HG02798 (cell line): ENCODE measurements around the gene SOX6.

ENCODE experiments used
- ATAC-seq: cut with Tn5 transposase; IDR thresholded peaks from one replicate; pipeline ENCODE4 v1.9.1; 2021; ENCODE audit warnings: mild to moderate bottlenecking; ENCODE audit not compliant: unreplicated experiment, poor library complexity

SOX6 gene

DNA sequence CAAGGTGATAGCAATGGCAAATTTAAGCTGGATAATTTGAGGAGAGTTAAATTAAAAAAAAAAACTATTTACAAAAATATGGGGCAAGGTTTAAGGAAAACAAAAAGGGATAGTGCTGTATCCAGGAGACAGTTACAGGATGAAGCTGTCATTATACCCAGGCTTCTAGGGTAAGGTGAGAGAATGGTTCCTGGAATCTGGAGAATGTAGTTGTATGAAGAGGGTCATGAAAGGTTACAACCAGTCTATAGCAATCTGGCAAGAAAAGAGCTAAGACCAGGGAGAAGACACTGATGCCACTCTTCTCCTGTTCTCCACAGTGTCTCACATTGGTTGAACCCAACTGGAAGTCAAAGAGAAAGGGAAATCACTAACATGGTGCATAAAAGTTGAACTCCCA, 144.9 kb downstream of the SOX6 start:
- no peak for ATAC-seq

DNA sequence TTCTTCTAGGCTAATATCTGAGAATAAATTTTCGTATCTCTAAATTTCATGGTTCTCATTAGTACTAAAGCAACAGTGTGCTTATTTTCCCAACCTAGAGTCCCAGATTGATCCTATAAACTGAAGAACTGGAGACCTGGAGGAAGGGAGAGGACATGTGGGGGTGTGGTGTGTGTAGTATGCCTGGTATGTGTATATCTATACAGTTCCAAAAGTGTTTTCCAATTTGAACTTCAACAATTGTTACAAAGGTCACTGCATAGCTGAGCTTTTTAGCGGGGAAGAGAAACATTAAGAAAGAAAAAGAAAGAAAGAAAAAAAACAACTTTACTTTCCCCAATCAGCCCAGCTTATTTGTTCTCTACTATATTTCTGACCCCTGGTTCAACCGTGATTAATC, 152.1 kb downstream of the SOX6 start:
- ATAC-seq, result no peak

DNA sequence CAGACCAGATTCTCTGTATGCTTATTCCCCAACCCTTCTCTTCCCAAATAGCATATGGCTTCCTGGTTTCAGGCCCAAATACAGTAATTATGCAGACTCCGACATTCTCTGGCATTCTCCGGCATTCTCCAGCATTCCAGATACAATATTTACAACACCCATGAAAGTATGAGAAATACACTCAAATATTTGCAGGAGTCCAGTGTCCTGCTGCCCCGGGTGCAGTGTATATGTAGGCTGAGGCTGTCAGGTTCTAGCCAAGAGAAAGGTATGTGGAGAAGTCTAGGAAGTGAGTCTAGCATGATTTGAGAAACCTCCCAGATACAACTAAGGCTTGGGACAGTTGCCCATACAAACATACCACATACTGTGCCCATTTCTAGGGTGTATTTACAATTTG, 160.7 kb downstream of the SOX6 start:
- no peak for ATAC-seq

DNA sequence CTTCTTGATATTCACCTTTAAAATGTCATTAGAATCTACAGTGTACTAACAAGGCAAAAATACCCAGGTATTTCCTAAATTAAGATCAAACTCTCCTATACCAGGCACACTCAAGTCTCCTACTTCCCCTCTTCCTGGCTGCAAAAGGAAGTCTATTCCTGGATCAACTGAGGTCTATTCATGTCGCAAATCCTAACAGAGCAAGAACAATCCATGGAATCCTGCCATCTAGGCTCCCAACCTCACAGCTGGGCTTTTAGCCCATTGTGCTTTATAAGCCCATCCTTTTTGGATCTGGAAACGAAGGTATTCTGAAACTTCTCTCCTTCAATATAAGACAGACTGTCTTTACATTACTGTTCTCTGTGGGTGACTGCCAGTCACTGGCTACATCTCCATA, 161.8 kb downstream of the SOX6 start:
- ATAC-seq, result no peak

DNA sequence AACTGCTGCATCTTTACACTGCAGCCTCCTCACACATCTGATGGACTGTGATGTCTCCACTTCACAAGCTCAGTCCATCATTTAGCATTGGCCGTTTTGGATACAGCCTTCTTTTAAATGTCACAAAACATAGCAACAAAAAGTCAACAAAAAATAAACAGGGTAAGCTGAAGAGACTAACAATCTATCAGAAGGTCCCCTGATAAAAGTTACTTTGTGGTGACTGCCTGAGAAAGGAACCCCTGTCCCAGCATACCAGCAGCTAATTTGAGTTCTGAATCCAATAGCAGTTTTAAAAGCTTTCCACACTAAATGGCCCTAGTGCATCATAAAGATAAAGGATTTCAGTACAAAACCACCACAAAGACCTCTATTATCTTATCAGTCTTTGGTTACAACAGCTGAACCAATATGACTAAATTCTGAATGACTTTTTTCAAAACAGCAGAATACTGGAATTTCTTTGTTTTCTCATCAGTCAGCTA, 162.4 kb downstream of the SOX6 start:
- ATAC-seq, result no peak

DNA sequence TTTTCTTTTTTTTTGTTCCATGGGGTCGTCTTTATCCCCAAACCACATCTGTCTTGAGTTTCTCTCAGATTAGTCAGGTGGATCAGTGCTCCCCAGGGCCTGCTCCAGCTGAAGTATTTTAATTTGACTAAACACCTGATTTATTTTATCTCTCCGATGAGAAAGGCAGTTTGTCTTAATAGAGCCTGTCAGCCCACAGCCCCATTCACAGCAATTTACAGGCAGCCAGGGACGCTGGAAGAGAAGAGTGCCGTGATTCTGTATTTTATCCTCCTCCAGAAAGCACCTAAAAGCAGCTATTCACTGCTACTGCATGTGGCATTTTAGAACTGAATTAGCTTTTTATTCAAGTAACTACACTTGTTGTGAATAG, 164.5 kb downstream of the SOX6 start:
- ATAC-seq, result no peak

DNA sequence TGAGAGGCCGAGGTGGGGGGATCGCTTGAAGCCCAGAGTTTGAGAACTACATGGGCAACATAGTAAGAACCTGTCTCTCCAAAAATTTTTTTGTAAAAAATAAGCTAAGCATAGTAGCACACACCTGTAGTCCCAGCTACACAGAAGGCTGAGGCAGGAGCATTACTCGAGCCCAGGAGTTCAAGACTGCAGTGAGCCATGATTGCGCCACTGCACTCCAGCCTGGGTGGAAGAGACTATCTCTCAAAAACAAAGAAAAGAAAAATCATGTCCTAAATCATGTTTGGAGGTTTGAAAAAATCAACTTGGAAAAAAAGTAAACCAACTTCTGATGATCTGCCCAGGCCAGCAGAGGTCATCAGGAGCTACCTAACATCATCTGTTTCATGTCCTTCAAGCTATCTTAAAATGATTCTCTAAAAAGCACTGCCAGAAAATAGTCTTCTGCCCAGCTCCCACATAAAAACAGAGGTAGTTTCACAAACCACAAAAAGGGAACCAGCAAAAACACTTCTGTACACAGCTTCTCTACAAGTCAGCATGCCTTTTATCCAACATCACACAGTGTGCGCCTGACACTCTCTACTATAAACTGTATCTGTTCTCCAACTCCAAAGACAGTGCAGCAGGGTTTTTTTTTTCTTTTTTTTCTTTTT, 165.0 kb downstream of the SOX6 start:
- ATAC-seq, result peak; percentile 39

DNA sequence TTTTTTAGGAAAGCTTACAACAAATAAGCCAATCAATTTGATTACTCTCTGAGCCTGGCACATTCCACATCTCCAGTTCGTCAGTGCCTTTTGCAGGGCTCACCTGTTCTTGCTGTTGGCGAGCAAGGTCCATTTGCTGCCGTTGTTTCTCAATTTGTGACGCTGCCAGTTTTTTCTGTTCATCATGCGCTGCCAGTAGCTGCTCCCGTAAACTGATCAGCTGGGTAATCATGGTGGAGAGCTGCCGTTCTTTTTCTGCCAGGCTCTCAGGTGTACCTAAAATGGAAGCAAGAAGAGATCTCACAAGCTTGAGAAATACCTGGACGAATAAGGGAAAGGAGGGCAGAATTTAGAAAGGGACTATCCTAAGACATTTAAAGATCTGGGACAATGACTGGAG, 169.7 kb downstream of the SOX6 start:
- ATAC-seq, result no peak

DNA sequence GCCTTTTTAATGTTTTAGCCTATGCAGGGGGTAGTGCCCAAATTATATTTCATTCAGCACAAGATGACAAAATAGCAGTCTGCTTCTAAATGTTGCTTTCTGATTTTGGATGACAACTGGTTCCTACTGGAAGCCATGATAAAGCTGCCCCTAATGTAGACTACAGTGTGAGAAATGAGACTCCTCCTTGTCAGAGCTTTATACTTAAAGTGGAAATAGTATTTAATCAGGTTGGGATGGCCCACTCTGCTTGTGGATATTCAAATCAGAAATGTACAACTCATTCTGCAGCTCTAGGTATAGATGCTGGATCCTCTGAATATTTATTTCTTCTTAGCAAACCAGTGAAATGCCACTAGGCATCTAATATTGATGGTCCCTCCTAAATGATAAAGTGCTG, 171.3 kb downstream of the SOX6 start:
- ATAC-seq, result no peak

DNA sequence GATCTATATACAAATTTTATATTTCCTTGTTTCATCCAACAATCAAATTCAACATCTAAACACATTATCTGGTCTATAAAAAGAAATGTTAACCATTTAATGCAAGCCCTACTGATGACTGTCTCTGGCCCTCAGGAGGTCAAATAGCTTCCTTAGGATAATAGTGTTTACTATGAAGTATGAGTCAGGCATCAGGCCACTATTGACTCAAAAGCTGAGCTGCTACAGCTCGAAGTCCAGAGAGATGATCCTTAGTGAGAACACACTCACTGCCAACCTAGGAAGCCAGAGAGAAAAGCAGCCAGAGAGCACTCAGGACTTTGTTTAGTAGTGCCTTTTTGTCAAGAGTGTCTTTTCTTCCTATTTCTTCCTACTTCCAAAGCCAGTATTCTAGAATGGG, 171.8 kb downstream of the SOX6 start:
- no peak for ATAC-seq

DNA sequence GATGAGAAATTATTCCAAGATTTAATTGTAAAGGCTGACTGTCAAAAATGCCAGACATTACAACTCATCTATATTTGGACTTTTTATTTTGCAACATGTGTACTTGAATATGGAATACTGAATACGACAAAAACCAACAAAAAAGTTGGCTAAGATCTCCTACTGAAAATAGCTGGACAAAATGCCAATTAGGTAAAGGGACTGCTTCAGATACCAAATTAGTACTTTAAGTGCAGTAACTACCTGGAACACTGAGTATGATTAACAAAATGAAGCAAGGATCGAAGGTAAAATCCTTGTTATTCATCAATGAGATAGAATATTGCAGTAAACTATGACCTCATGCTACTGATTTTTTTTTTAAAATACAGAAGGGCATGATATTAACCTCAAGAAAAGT, 173.8 kb downstream of the SOX6 start:
- ATAC-seq, result no peak

DNA sequence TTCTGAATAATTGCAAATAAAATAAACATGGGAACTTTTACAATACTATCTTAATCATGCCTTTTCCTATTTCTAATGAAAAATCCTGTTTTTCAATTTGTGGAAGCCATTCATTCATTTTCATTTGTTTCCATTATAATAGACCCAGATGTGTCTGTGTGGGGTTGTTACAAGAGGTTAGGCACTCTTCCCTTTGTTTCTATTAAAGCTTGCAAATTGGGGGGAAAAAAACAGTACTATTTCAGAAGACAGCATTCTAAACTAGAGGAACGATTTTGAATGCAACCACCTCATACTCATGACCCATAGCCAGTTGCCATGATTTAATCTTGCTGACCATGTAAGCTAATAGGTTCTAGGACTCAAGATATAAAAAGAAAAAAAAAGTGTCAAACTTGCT, 175.5 kb downstream of the SOX6 start:
- ATAC-seq, result no peak

DNA sequence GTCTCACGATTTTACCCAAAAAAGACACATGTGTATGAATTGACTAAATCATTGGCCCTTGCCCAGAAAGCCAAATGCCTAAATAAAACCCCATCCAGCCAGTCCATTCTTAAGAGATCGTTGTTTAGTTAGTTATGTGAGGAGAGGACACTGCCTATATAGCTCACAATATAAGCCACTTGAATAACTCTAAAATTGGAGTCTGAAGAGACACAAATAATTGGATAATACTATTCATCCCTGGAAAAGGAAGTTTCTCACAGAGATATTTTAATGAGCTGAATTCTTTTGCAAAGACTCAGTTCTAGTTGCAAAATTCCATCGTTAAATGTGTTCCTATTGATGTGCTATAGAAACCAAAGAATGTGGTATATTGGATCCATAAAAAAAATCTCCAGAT, 176.7 kb downstream of the SOX6 start:
- ATAC-seq, result no peak

DNA sequence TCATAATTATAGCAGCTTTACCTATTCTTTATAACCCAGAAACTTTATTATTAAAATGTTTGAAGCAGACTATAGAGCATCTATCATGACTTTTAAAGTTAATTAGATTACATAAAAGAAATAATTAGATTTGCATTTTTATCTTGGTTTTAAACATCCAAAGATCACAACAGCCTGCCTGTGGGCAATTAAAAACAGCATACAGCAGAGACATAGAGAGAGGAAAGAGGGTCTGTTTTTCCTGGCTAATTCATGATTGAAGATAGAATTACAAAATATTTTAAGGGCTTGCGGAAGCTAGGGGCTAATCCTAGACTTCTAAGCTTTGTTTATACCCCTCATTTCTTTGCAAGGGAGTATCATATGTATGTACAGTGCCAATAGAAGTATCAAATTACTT, 178.1 kb downstream of the SOX6 start:
- no peak for ATAC-seq

DNA sequence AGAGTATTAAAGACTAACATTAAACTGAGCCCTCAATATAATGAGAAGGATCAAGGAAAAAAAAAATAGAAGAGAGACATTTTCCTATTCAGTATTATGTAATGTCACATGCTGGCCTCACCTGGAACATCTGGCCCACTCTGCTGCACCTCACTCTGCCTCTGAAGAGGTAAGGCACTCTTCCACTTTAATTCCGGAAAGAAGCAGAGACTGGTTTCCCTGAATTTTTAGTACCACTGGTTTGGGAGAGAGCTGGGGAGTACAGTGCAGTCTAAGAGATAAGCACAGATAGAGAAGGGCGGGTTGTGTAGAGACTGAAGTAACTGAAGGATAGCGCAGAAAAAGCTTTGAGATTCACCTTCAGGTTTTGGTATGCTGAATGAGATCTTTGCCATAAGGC, 178.7 kb downstream of the SOX6 start:
- ATAC-seq, result no peak

DNA sequence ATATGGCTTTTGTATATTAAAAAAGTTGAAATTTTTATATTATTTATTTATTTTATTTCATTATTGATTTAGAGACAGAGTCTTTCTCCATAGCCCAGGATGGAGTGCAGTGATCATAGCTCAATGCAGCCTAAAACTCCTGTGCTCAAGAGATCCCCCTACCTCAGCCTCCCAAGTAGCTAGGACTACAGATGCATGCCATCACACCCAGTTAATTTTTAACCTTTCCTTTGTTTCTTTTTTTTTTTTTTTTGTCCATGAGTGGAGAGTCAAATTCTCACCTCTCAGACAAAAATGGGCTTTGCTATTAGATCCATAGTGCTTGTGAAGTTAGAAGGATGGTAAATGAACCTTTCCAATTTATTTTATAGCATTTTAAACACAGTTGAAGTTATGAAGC, 182.5 kb downstream of the SOX6 start:
- no peak for ATAC-seq

DNA sequence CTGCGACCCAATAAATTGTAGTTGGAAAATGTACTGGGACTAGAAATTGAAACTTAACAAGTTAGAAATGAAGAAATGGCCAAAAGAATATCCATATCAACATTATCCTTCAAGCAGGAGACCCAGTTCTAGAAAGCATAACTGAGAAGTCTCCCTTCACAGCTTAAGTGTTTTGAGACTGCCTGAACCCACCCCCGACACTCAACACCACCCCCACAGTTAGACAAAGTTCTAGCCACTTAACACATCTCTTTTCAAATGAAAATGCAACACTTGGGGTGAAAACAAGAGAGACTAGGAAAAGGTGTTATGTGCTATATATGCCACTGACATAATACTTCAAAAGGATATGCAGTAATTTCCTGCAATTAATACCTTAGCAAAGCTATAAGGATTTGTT, 184.5 kb downstream of the SOX6 start:
- no peak for ATAC-seq

DNA sequence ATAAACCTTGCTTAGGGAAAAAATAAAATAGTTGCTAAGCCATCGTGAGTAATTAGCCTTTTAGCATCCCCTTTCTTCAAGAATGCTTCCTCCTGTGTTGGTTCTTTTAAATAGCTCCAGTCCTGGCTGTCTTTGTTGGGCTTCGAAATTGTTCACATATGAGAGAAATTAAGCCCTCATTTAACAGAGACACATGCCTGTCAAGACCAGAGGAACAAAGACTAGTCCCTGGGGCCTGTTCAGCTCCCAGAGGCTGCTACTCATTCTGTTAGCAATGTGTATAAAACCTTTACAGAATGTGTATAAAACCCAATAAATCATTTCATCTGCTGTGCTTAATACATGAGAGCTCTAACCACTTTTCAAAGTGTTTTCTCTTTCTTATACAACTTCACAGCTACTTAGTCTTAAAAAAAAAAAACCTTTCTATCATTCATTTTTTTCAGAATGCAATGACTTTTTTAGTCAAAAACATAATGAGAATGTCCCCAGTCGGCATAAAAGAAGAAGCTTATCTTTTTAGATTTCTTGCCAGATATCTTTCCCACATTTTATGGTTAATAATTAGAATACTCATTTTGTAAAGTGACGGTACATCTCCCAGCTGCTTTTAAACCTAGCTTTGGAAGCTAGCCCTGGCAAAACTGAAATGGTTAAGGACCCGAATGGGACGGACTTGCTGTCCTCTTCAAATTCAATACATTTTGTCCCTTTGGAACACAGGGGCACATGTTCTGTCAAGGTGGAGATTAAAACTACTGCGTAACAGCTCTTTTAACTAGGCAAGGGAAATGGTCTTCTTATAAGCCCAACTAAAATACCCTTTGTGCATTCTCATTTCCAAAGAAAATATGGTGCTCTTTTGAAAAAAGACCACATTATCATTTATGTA, 186.1 kb downstream of the SOX6 start:
- no peak for ATAC-seq

DNA sequence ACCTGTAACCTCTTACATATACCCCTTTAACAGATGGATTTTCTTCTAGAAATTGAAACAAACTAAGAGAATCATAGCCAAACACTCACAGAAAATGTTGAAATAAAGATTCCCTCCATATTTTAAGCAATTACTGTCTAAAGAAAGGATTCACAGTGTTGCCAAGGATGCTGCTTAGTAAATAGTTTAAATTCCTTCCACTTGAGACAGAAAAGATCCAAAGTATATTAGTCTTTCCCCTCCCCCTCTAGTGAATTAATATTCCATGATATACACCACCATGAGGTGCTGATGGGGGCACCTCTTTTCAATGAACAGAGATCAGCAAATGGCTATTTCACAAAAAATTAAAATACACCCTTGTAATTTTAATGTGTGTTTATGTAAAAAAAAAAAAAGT, 186.8 kb downstream of the SOX6 start:
- no peak for ATAC-seq

DNA sequence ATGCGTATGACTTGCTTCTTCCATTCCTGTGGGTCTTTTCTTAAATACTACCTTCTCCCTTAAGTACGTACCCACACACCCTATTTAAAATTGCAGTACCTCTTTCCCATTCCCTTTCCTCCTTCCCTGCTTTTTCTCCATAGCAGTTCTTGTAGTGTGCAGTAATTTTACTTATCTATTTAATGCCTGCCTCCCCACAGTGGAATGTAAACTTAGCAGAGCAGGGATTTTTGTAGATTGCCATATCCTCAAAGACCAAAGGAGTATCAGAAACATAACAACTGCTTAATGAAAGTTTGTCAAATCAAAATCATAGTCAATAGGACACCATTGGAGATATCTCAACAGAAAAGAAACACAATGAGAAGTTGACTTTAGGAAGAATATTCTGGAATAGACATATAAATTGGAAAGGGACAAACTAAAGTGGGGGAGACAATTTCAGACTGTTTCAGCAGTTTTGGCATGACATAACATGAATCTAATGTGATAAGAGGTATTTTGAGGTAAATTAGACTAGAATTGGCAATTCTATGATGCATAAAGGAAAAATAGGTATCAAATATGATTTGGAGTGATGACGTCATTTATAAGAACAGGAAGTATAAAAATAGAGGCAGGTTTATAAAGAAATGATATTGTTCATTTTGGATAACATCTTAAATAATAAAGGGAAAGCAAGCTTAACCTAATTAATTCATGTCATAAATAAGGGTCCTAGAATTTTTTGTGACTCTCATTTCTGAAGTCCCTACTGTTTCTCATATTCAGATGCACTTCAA, 188.4 kb downstream of the SOX6 start:
- no peak for ATAC-seq

DNA sequence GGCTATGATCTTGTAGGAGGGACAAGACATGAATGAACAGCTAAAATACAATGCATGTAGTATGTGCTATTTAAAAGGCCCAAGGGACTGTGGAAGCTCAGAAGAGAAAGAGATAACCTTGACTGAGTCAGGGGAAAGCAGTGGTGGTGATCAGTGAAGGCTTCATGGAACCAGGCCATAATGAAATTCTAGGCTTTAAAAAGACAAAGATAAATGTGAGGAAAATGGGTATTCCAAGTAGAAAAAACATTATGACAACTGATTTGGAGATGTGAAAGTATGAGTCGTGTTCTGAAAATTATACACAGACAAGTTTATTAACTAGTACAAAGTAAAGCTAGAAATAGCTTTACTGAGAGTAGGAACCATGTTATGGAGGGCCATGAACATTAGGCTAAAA, 189.8 kb downstream of the SOX6 start:
- ATAC-seq, result no peak
